ENCODE data around the gene HDLBP.

The HDLBP gene, protein sequence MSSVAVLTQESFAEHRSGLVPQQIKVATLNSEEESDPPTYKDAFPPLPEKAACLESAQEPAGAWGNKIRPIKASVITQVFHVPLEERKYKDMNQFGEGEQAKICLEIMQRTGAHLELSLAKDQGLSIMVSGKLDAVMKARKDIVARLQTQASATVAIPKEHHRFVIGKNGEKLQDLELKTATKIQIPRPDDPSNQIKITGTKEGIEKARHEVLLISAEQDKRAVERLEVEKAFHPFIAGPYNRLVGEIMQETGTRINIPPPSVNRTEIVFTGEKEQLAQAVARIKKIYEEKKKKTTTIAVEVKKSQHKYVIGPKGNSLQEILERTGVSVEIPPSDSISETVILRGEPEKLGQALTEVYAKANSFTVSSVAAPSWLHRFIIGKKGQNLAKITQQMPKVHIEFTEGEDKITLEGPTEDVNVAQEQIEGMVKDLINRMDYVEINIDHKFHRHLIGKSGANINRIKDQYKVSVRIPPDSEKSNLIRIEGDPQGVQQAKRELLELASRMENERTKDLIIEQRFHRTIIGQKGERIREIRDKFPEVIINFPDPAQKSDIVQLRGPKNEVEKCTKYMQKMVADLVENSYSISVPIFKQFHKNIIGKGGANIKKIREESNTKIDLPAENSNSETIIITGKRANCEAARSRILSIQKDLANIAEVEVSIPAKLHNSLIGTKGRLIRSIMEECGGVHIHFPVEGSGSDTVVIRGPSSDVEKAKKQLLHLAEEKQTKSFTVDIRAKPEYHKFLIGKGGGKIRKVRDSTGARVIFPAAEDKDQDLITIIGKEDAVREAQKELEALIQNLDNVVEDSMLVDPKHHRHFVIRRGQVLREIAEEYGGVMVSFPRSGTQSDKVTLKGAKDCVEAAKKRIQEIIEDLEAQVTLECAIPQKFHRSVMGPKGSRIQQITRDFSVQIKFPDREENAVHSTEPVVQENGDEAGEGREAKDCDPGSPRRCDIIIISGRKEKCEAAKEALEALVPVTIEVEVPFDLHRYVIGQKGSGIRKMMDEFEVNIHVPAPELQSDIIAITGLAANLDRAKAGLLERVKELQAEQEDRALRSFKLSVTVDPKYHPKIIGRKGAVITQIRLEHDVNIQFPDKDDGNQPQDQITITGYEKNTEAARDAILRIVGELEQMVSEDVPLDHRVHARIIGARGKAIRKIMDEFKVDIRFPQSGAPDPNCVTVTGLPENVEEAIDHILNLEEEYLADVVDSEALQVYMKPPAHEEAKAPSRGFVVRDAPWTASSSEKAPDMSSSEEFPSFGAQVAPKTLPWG (N-terminal part only)

DNA sequence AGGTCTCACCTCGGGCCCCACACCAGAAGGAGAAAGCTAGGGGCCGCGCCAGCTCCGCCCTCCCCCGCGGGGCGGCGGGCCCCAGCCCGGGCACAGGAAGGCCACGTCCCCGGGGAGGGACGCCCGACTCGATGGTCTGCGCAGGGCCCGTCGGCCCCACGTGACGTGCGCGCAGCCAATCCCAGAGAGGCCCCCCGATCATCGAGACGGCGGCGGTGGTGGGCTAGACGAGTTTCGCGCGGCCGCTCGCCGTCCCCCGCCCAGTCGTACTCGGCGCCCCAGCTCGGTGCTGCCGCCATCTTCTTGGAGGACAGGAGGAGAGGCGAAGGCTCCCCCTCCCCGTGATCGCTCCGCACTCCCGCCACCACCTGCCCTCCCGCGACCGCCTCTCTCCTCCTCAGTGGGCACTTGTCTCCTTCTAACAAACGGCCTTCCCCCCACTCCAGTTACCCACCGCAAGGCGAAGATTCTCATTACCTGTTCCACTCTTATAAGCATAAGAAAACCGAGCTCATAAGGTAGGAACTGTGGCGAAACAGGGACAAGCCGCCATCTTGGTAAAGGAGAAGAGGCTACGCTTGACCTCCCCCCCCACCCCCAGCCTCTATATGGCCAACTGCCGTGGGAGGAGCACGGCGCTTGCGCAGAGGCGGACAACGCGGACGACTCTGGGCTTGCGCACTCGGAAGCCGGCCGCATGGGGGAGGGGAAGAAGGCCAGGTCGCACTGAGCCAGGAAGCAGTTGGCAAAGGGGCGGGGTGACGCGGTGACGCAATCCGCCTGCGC, at the start of gene HDLBP:
Gene HDLBP, minus strand, starts transcription at position 580 of the 786 bp plus-strand sequence. CDS start 48,803 bp downstream, outside the sequence.
- DNase-seq, result peak; percentile 100

DNA sequence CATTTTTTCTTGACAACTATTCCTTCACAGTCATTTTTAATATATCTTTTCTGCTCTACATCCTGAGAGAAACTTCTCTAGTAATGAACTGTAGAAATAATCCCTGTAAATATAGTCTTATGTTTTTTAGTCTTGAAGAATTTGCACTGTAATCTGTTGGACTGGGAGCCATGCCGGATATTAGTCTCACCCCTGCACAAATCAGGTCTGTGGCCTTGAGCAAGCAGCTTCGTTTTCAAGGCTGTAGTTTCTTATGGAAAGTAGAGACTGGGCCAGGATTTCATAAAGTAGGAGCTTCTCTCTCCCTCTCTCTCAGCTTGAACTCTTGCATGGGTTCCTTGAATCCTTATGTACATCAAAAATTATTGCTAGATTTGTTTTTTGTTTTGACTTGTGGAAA, 49.3 kb upstream of the HDLBP start:
- DNase-seq, result no peak

DNA sequence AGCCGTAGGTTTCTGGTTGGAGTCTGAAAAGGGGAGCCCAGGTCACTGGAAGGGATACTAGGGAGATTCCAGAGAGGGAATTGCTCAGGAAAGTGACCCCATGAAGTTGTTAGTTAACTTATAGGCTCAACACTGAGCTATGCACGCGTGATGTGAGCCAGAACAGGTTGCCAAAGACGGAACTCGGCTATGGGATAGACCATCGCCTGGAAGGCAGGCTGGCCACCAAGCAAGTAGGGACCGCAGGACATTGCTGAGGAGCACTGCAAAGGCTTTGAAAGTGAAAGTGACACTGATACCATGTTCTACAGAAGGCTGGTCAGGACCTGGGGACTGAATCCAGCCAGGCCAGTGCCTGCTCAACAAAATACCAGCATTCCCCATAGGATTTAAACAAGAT, 48.0 kb upstream of the HDLBP start:
- no peak for DNase-seq

DNA sequence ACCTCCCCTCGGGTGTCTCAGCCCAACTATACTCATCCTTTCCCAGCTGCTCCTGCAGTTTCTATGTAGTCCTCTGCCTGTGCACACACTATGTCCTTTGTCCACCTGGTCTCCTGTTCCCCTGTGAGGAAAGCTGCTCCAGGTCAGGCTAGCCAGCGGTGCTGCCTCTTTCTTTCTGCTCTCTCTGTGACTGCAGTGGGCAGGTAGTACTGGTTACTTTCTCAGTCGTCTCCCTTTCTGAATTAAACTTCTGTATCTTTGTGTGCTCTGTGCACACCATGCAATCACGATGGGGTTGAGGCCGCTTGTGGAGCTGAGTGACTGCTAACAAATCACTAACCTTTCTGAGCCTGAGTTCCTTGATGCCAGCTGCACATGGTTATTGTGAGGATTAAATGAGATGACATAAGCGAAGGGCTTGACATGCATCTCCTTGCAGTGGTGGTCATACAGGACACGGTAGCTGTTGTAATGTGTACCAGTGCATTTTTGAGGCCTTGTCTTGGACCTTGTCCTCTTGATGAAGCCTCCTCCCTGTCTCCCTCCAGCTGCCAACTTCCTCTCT, 44.1 kb upstream of the HDLBP start:
- no peak for DNase-seq

DNA sequence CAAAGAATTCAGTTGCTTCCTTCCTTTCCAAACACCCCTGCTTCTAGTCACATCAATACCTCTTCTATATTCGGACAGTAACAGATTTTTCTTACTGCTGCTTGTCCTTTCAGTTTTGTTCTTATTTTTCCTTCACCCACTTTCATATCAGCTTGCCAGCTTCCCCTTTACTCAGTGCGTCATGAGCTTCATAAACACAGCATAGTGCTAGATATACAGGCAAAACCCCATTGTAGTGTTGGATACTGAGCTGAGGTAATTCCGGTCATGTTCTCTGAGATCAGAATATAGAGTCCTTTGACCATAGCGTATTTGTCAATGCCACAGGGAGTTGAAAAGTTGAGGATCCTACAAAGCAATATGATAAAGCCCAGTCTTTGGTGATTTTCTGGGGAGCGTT, 43.0 kb upstream of the HDLBP start:
- no peak for DNase-seq

DNA sequence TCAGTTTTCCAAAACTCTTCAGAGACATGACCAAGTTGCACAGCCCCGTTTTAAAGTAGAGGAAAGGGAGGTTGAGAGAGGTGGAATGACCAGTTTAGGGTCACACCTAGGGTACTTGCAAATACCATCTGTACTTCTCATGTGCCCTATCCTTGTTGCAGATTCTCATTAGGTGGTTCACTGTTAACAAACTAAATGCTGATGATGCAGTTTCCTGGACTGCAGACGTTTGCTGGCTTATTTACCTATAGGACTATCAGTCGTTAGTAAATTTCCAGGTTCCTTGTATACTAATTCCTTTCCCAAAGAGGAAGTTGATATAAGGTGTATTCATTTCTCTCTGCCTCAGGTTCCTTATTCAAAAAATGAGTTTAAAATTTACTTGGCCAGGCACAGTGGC, 42.1 kb upstream of the HDLBP start:
- no peak for DNase-seq

DNA sequence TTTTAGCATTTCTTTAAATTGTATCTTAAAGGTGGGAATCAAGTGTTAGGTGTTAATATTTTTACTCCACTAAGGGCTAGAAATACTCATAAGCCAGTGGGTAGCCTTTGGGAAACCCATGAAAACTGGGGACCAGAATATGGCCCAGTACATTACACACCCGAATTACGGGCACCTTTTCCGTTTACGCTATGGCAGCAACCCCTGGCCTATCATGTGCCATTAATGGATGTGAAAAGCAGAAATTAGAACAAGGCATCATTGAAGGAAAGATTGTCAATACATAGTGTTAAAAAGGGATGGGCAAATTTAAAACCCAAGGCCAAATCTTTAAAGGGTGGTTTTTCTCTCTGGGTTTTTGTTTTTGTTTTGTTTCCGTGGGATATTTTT, 41.4 kb upstream of the HDLBP start:
- no peak for DNase-seq

DNA sequence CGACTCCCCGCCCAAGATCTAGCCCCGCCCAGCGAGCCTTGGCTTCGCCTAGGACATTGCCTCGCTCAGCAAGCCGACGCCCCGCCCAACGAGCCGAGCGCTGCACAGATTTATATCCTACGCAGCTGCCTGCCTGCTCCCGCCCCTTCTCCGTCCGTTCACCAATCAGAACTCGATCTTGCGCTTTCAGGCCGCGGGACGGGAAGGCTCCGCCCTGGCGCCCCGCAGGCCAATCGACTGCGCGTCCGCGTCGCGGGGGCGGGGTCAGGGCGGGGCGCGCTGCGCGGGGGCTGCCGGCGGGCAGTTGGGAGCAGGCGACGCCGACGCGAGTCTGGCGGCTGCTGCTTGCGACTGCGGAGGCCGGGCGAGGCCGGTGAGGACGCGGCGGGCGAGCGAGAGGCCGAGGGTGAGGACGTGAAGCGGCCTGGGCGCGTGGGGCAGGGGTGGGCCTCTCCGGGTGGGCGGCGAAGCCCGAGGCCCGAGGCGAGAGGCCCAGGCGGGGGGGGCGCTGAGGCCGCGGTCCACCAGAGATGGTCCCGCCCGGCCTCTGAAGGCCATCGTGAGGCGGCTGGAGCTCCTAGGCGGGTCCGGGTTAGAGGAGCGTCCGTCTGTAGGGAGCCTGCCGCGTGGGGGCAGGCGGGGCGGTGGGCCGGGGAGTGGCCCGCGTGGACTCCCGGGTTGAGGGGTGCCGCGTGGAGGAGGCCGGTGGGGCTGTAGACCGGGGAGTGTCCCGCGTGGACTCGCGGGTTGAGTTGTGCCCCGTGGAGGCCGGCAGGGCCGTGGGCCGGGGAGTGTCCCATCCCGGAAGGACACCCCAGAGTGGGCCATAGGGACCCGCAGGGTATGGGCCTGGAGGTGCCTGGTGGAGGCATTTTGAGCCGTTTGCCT, 40.8 kb upstream of the HDLBP start, which contains the start of gene FARP2:
Gene FARP2, plus strand, starts transcription at position 303 of the 888 bp plus-strand sequence. CDS start 16,823 bp downstream, outside the sequence.
- peak; percentile 97 for DNase-seq

DNA sequence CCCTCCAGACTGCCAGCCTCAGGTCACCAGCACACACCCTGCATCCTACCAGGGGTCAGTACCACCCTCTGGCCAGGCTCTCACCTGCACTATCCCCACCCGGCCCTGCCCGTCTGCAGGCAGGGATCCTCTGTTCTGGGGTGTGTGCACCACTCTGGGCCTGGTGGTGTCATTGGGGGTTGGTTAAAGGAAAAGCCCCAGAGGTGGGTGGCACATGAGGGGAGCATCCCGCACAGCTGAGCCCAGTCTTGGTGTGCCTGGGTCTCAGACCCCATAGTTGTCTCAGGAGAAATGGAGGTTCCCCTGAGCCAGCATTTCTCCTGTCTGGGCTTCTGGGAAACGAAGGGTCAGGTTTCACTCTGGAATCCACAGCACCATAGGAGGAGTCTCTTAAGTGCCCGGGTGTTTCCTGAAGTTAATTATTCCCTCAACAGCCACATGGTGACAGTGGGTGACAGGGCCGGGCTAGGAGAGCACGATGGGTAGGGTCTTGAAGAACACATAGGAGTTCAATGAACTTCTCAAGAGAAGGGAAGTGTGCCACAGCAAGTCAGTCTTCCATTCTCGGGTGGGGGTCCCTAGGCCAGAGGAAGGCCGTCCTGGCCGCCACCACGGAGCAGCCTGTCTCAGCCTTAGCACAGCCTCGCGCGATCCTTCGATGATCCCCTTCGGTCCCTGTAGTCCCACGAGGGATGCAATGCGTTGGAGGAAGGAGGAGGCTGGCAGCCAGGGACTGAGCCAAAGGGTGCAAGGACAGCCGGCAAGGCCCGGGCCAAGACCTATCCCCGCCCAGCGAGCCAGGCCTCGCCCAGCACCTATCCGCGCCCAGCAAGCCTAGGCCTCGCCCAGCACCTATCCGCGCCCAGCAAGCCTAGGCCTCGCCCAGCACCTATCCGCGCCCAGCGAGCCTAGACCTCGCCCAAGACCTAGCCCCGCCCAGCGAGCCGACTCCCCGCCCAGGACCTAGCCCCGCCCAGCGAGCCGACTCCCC, 39.5 kb upstream of the HDLBP start:
- DNase-seq, result peak; percentile 69

DNA sequence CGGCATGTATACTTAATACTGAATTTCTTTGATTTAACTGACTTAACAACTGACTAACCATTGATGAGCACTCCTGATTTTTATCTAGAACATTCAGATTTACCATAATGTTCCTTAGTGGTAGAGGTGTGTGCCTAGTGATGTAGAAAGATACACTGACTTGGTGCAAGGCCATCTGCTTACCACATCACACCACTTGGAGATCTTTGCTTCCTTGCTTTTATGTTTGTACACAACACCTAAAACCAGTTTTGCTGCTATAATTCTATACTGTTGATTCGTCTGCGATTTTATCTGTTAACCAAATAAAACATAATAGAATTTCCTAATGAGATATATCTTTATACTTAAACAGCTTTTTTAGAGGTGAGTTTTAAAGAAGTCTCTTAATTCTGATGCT, 36.8 kb upstream of the HDLBP start:
- no peak for DNase-seq

DNA sequence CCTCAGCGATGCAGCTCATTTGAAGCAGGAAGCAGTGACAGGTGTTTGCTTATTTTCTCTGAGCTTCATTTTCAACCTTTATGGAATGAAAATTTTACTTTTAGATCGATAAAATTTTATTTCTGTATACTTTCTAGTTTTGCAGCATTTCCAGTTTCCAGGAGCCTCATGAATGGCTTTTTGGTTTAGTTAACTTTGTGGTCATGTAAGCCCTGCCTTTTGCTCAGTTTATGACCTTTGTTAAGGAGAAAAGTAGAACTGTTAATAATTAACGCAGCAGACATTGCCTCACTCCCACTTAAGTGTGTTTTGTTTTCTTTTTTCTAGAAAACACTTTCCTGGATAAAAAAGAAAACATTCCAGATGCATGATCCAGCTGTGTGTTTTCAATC, 36.2 kb upstream of the HDLBP start:
- no peak for DNase-seq

DNA sequence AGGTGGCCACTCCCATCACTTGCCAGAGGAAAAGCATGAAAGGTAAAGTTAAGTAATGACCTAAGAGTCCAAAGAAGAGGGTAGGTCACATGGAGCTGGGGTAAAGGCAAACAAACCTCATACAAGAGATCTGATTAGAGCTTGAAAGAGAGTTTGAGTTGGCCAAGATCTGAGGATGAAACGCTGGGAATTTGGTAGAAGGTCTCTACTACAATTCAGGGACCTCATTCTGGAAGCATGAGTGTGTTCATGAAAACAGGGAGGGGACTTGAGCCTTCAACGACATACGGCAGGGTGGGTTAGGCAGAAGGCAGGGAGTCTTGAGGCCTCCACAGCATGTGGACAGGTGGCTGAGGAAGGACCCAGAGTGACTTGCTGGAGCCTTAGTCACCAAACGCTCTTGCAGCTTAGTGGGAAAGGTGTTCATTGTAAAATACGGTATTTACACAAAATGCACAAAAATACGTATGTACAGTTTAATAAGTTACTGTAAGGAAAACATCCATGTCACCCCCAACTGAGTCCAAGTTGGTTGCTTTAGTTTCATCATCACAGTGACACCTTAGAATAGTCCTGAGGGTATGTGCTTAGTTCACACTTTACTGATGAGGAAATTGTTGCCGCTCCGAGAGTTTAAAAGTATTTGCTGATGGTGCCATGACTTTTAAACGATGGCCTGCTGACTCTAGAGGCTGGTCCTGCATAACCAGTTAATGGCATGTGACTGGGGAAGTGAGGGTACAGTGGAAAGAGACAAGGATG, 35.6 kb upstream of the HDLBP start:
- no peak for DNase-seq

DNA sequence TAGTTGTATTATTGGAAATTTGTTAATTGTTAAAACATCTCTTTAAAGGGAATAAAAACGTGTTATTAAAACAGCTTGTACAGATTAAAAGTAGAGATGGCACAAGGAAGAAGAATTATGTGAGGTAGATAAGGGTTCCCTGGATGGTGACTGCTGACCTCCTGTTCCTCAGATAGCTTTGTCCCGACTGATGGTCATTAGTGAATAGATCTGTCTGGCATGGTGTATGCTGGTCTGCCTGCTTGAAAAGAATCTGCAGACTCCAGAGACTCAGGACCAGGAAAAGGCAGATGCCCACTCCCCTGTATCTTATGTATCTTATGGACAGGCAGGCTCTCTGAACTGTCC, 35.0 kb upstream of the HDLBP start:
- DNase-seq, result no peak

DNA sequence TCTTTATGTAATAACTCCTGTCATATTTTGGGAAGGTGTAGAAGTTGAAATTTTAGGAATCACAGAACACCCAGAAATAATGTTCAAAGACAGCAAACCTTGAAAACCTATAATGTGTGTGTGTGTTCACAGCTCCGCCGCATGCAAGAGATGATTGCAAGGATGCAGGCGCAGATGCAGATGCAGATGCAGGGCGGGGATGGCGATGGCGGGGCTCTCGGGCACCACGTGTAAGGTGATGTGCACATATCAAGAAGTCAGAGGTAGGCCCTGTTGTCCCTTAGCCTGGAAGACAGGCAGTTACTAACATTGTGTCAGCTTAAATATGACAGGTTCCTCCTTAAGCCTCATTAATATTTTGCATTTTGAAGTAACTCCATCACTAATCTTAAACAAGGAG, 34.5 kb upstream of the HDLBP start:
- no peak for DNase-seq

DNA sequence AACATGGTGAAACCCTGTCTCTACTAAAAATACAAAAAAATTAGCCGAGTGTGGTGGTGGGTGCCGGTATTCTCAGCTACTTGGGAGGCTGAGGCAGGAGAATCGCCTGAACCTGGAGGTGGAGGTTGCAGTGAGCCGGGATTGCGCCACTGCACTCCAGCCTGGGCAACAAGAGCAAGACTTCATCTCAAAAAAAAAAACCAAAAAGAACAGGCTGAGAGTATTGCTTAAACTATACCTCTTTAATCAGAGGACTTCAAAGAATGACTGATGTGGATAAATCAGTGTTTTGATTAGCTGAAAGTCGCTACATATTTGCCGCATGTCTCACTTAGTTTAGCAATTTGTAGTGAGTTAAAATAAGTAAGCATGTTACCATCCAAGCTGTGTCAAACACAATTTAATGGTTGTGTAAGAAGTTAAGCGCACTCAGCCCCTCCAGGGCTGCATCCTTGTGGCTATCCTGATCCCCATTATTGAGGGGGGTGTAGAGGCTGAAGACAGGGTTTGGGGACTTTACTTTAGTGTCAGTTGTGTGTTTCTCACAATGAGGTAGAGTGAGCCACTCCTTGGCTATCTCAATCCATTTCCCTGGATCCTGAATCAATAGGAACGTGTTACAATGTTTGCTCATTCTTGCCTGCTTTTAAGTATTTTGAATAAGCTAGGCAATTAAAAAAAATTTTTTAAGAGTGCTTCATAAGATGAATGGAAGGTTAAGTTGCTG, 29.6 kb upstream of the HDLBP start:
- no peak for DNase-seq

DNA sequence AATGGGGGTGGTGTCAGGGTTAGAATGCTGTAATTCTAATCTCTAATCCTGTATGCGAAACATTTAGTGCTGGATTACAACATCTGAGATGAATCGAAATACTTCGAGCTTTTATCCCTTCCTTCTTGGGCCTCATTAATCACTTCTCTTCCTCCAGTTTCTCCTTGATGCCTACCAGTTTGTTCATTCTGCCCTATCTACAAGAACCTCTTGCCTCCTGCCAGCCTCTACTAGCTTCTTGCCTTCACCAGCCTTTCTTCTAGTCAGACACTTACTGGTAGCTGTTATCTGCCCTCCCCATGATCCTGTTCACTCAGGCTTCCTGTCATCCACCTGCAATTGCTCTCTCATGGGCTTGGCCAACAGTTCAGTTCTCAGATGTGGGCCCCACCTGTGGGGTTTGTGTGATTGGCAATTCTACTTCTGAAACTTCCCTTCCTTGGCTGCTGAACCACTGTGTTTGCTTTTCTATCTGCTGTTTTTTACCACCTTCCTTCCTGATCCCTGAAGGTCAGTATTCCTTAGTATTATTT, 25.2 kb upstream of the HDLBP start:
- peak; percentile 21 for DNase-seq

DNA sequence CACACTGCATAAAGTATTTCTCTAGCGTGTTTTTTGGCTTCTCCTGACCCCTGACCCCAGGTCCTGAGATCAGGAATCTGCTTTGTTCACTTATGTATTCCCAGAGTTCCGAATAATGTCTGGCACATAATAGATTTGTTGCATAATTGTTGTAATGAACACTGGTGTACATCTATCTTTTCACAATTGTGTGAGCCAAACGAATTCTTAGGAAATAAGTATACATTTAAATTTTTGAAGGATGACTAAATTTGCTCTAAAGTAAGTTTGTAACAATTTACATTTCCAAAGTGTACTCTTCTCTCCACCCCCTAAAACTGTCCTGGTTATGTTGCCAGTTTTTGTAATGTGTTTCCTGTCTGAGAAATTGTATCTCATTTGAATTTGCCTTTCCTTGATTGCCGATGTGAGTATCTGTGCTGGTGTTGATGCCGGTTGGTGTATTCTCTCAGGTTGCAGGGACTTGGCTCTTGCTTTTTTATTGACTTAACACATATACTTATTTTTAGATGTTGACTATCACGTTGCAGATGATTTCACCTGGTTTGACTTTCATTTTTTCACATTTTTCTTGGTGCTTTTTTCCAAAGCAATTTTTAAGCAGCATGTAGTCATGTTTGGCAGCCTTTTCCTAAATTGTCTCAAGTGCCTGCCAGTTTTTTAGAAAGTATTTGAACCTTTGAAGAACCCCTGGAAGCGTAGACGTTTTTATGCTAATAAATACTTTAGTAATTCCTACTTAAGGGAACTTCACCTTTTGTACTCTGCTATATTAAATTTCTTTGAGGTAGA, 24.6 kb upstream of the HDLBP start:
- DNase-seq, result no peak
